ENCODE measurements around the gene CCND3.
"Not testable (repeated sequence)": the region's sequence is repeated elsewhere in the genome, so short reads cannot be mapped to it uniquely, and the experiment has no call there.

Gene CCND3

GRCh38 chr6:41947581-41948220 lies 6.1 kb upstream of the CCND3 start:
- DNase-seq = no peak

- no peak for DNase-seq
These were observed 1.8 kb upstream of the CCND3 start for GRCh38 chr6:41943456-41943855.

GRCh38 chr6:41942882-41943281 lies 1.3 kb upstream of the CCND3 start:
- DNase-seq = not testable (repeated sequence)

DNA sequence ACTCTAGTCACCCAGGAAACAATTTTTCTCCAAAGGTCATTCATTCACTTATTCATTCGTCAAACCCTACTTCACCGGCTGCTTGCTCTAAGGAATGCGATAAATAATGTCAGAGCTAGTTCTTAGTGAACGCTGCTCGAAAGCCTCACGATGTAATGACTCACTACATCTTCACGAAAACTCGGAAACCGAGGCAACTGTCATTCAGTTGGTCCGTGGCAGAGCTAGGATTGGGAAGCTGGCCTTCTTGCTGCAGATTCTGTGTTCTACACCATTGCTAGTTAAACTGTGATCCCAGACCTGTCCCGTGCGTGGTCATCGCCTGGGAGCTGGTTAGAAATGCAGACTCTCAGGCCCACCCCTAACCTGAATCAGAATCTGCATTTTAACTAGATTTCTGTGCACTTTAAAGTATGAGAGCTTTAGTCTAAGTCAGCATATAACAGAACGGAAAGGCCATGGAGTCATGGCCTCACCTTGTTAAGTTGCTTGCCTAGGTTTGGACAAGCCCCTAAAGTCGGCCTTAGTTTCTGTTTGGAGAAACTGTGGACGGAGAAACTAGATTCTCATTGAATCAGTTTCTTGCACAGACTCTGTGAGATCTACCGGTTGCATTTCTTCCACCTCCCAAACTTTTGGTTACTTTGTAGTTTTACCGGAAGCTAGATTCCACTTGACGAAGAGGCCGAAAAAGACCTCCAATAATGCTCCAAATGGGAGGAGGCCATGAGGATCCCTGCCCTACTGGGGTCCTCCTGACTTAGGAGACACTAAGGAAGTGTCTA lies 651 bp upstream of the CCND3 start:
- no peak for DNase-seq

GRCh38 chr6:41940759-41941279 lies 789 bp downstream of the CCND3 start:
- peak; percentile 77 for DNase-seq

GRCh38 chr6:41939848-41940758 lies 1.5 kb downstream of the CCND3 start:
- peak; percentile 76 for DNase-seq

DNA sequence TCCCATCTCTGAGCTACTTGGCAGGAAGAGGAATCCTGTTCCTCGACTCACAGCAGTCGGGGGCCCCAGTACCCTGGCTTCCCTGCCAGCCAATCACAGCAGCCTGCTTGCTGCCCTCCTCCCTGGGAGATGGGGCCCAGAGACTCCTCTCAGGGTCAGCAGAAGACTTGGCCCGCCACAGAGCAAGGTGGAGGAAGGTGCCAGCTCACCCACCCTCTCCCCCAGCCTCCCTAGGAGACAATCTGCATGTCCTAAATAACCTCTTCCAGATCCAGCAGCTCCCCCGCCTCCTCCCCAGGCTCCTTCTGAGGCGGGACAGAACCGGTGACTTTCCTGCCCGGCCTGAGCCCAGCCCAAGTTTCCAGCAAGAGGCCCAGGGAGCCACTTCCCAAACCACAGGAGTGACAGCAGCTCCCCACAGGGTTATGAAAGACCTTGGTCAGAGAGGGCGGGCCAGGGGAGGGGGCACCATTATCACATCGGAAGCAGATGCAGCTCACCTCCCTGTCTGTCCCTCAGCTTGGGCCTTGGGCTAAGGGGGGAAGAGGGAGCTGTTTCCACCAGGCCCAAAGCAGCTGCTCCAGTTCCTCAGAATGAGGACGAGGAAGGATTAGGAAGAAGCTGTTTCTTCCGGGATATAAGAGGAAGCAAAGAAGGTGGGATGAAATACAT lies 2.3 kb downstream of the CCND3 start:
- DNase-seq = peak; percentile 92

DNA sequence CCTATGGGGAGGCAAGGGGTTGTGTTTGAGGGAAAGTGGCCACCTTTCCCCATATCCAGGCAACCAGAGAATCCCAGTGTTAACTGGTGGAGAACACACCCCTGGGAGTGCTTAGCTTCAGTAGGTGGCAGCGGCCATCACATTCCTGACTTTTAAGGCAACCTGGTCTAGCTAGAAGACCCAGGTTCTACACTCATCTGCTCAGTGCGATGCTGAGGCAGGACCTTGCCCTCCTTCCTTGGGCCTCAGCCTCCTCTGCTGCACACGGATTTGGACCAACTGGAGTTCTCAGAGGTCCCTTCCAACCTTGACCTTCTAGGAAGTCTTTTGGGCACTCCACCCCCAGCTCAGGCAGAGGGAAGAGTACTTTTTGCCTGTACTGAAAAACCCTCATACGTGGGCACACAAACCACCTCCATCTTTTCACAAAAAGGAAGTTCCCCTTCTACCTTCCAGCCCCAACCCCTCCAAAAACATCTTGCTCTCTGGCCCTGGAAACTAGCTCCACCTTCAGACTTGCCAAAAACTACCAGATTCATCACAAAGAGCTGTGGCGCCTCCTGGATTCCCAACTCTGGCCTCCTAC lies 2.9 kb downstream of the CCND3 start:
- no peak for DNase-seq

- peak; percentile 99 for DNase-seq
These were observed 3.6 kb downstream of the CCND3 start for GRCh38 chr6:41937861-41938574.

DNA sequence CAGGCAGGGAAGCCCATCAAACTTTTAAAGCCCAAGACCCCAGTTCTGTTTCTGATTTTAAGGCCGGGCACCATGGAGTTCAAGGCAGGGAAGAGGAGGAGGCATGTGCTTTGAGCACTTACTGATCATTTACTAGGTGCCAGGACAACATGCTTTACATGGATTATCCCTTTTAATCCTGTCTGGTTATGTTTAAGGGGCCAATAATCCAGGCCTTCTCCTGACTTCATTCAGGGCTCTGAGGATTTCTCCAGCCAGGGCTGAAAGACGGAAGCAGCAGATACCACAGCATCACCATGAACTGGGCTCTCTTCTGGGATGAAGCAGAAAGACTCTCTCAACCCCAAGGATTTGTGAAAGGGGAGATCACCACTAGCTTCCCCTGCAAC lies 4.1 kb downstream of the CCND3 start:
- DNase-seq = no peak

- DNase-seq = peak; percentile 99
These were observed 5.4 kb downstream of the CCND3 start for GRCh38 chr6:41936073-41936837.

DNA sequence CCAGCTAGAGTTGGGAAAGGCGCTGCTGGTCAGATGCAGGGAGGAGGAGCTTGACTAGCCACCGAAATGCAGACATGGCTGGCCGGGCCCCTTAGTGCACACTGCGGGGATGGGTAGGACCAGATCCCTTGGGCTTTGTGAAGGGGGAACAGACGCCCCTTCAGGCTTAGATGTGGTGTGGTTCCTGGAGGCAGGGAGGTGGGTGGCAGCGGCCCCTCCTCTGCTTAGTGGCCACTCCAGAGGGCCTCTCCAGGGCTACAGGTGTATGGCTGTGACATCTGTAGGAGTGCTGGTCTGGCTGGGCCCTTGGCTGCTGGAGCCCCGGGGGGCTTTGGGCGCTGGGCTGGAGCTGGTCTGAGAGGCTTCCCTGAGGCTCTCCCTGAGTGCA lies 5.9 kb downstream of the CCND3 start:
- no peak for DNase-seq

GRCh38 chr6:41935193-41935574 lies 6.4 kb downstream of the CCND3 start:
- peak; percentile 49 for DNase-seq

DNA sequence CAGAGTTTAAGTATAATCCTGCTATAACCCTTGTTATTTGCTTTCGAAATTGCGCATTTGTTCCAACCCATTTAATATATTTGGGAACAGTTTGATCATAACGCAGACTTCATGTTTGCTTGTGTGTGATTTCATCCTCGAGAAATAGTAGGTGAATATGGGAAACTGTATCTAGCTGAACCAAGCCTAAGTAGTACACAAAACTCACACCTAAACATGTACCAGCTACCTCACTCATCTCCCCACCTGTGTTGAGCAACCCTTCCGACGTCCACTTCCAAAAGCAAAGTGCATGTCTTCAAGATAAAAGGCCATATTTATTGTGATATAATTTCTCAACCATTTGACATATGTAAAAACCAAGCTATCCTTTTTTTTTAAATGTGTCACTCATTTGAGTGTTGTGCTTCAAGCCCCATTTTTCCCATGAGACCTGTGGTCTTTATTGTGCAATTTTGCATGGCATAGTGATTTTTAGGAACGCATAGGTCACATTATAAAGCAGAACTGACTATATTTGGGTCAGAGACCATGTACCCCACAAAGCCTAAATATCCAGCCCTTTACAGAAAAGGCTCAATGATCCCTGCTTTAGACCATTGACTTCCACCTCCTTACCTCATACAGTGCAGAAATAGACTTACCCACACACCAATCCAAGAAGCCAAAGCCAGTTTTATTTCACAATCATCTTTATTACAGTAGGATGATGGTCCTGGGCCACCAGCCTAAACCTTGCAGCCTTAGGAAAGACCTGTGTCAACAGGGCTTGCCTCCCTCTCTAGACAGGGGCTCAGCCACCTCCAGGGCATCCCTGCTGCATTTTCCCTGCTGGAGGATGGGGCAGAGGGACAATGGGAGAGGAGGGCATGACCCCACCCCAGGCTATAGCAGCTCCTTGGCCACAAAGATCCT lies 7.1 kb downstream of the CCND3 start:
- no peak for DNase-seq

DNA sequence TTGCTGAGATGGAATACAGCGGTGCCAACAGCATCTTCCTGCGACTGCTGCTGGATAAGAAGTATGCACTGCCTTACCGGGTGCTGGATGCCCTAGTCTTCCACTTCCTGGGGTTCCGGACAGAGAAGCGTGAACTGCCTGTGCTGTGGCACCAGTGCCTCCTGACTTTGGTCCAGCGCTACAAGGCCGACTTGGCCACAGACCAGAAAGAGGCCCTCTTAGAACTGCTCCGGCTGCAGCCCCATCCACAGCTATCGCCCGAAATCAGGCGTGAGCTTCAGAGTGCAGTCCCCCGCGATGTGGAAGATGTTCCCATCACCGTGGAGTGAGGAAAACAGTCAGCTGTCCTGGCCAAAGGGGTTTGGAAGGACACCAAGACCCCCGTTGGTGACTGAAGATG lies 9.2 kb downstream of the CCND3 start:
- no peak for DNase-seq

DNA sequence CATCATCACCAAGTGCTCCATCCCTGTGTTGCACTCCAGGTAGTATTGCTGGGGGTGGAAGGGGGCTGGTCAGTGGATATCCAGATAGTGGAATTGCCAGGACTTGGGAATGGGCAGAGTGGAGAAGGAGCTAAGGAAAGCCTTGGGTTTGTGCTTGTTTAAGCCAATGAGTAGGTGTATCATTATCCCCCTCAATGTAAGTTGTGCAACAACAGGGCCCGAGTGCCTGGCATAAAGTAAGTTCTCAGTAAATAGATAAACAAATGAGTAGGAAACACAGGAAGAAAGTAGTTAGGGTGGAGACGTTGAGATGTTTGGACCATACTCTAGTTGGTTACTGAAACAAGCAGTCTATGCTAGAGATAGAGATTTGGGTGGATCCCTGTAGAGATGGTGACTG lies 9.8 kb downstream of the CCND3 start:
- no peak for DNase-seq

DNA sequence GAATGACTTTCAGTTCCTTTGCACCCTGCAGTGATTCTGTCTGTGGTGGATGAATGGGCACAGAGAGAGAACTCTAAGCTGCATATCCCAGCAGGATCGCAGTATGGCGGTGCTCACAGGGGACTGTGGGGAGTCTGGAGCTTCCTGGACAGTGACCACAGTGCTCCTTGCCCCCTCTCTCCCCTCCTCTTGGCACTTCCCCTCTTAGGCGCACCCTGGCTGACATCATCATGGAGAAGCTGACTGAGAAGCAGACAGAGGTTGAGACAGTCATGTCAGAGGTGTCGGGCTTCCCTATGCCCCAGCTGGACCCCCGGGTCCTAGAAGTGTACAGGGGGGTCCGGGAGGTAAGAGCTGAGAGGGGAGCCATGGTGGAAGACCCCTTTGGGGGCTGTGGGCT lies 11.7 kb downstream of the CCND3 start:
- no peak for DNase-seq

- no peak for DNase-seq
These were observed 14.4 kb downstream of the CCND3 start for GRCh38 chr6:41927253-41927652.

- DNase-seq = no peak
These were observed 19.5 kb downstream of the CCND3 start for GRCh38 chr6:41922154-41922553.

- no peak for DNase-seq
These were observed 20.0 kb downstream of the CCND3 start for GRCh38 chr6:41921712-41921998.
